NB4 (cell line): ENCODE data around the gene CHI3L2.

Source experiments
- MAX ChIP-seq: IDR thresholded peaks from 2 replicates; pipeline ENCODE4 v1.6.1; 2011; ENCODE audit warnings: low read depth, low read length
- MYC ChIP-seq: IDR thresholded peaks from 2 replicates; pipeline ENCODE4 v1.6.1; 2011; ENCODE audit warnings: low read depth, low read length
- POLR2A ChIP-seq: IDR thresholded peaks from 2 replicates; pipeline ENCODE4 v1.6.1; 2011; ENCODE audit warnings: mild to moderate bottlenecking; ENCODE audit not compliant: insufficient read length; ENCODE audit errors: extremely low read depth
- TF ChIP-seq, protein P1 (sequence below): IDR thresholded peaks from one replicate; pipeline ENCODE4 v1.5.1; 2012; ENCODE audit warnings: low read depth, low read length

- TF ChIP-seq, protein P1, sequence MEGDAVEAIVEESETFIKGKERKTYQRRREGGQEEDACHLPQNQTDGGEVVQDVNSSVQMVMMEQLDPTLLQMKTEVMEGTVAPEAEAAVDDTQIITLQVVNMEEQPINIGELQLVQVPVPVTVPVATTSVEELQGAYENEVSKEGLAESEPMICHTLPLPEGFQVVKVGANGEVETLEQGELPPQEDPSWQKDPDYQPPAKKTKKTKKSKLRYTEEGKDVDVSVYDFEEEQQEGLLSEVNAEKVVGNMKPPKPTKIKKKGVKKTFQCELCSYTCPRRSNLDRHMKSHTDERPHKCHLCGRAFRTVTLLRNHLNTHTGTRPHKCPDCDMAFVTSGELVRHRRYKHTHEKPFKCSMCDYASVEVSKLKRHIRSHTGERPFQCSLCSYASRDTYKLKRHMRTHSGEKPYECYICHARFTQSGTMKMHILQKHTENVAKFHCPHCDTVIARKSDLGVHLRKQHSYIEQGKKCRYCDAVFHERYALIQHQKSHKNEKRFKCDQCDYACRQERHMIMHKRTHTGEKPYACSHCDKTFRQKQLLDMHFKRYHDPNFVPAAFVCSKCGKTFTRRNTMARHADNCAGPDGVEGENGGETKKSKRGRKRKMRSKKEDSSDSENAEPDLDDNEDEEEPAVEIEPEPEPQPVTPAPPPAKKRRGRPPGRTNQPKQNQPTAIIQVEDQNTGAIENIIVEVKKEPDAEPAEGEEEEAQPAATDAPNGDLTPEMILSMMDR, result no peak
- TF ChIP-seq MYC, result no peak
- no peak for TF ChIP-seq POLR2A
- no peak for TF ChIP-seq MAX
Observed at GRCh38 chr1:111238056-111238795, 10.7 kb downstream of the CHI3L2 start.
